ENCODE data around the gene AAMP. TPM values are rescaled to one million over a fixed set of nuclear protein-coding genes. Genes with fewer than 3 reads are reported as not detected.
A peak's percentile ranks its signal among the peaks of the same experiment; 100 is the strongest.
"Not testable (repeated sequence)": the region's sequence is repeated elsewhere in the genome, so short reads cannot be mapped to it uniquely, and the experiment has no call there.

The AAMP gene
- total and polyA plus RNA-seq, 2 donors (not counting 3 experiments of a cell fraction or from before 2014, with no cell fraction given): 69.3 to 84.4 TPM

DNA sequence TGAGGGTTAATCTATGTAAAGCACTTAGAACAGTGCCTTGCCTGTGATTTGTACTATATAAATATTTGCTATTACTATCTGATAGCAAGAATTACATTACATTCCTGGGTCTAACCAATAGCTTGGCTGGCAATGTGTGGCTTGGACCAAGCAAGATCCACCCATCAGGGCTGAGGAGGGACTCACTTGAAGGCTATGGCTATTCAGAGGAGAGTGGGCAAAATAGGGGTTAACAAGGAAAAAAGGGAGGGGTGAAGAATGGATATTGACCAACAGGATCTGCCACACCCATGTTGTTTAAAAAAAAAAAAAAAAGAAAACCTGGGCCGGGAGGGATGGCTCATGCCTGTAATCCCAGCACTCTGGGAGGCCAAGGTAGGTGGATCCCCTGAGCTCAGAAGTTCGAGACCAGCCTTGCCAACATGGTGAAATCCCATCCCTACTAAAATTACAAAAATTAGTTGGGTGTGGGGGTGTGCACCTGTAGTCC, 42.4 kb upstream of the AAMP start:
- Histone ChIP-seq H3K27me3 (ENCODE audit: control insufficient read depth in 2 of 2, insufficient read depth in 2 of 2, low read length in 2 of 2) (no peaks in the 10 kb centered on the region), H3K4me3 (replicated peaks in 1 of 3; ENCODE audit: insufficient read depth in 1 of 3, low read depth in 1 of 3, low read length in 3 of 3) (no peak overlapping the region), H3K9me3 (replicated peaks; ENCODE audit: control insufficient read depth, insufficient read depth, low read length) (no peaks in the 10 kb centered on the region), H3K36me3 (ENCODE audit: control insufficient read depth in 2 of 2, extremely low read depth in 1 of 2, insufficient read depth in 2 of 2, low read length in 2 of 2) (no peaks in the 10 kb centered on the region), H3K9me1 (replicated peaks; ENCODE audit: control insufficient read depth, extremely low read depth, insufficient read depth, low read length) (no peaks in the 10 kb centered on the region), H3K27ac (ENCODE audit: insufficient read depth, low read depth, low read length) (no peak overlapping the region), H3K4me1 (ENCODE audit: control insufficient read depth, extremely low read depth, insufficient read depth, low read length) (peaks cover 13% of the 10 kb centered on the region), H3K79me2 (ENCODE audit: control insufficient read depth, insufficient read depth, low read length) (no peaks in the 10 kb centered on the region), H3K9ac (replicated peaks; ENCODE audit: extremely low read depth, insufficient read depth, low read length) (no peak overlapping the region), H2AFZ (ENCODE audit: low read depth, low read length) (no peak overlapping the region), H3K4me2 (ENCODE audit: insufficient read depth, low read length) (no peak overlapping the region), H4K20me1 (replicated peaks; ENCODE audit: control insufficient read depth, extremely low read depth, insufficient read depth, low read length) (no peaks in the 10 kb centered on the region)
- ChIA-PET POLR2A (no interaction called here), CTCF (interaction anchor here (1.0 to 1.2 kb wide), 2 partner anchors 11 to 30 kb away, joined by 3 read pairs; no protein-coding TSS in a partner anchor)
- no peak for TF ChIP-seq POLR2A (IDR thresholded peaks at IDR 0.05; ENCODE audit: low read depth, low read length)
- TF ChIP-seq FOS (IDR thresholded peaks at IDR 0.05; ENCODE audit: borderline replicate concordance, insufficient read depth, low read length): no peak
- no peak for TF ChIP-seq MYC (IDR thresholded peaks at IDR 0.05; ENCODE audit: low read depth, low read length)
- TF ChIP-seq EZH2 (IDR thresholded peaks at IDR 0.05; ENCODE audit: borderline replicate concordance, low read depth, low read length, severe bottlenecking): no peak
- TF ChIP-seq, protein P1, sequence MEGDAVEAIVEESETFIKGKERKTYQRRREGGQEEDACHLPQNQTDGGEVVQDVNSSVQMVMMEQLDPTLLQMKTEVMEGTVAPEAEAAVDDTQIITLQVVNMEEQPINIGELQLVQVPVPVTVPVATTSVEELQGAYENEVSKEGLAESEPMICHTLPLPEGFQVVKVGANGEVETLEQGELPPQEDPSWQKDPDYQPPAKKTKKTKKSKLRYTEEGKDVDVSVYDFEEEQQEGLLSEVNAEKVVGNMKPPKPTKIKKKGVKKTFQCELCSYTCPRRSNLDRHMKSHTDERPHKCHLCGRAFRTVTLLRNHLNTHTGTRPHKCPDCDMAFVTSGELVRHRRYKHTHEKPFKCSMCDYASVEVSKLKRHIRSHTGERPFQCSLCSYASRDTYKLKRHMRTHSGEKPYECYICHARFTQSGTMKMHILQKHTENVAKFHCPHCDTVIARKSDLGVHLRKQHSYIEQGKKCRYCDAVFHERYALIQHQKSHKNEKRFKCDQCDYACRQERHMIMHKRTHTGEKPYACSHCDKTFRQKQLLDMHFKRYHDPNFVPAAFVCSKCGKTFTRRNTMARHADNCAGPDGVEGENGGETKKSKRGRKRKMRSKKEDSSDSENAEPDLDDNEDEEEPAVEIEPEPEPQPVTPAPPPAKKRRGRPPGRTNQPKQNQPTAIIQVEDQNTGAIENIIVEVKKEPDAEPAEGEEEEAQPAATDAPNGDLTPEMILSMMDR (IDR thresholded peaks at IDR 0.05; ENCODE audit: extremely low read depth in 1 of 2, insufficient read depth in 1 of 2, low read depth in 1 of 2, low read length in 2 of 2): no peak
- TF ChIP-seq JUN (IDR thresholded peaks at IDR 0.05; ENCODE audit: borderline replicate concordance, insufficient read depth, insufficient read length, low read depth): no peak
- no peak for TF ChIP-seq GATA2 (IDR thresholded peaks at IDR 0.05; ENCODE audit: insufficient read depth, insufficient read length, low read depth, low read length)
- no peak for TF ChIP-seq POLR2AphosphoS5 (IDR thresholded peaks at IDR 0.05; ENCODE audit: insufficient read depth, low read depth, low read length)
- TF ChIP-seq, protein P2, sequence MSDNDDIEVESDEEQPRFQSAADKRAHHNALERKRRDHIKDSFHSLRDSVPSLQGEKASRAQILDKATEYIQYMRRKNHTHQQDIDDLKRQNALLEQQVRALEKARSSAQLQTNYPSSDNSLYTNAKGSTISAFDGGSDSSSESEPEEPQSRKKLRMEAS (IDR thresholded peaks at IDR 0.05; ENCODE audit: insufficient read depth, insufficient read length): no peak
- FAIRE-seq: no peak
- intact Hi-C loops (cut with micrococcal nuclease) (no loop called here), dilution Hi-C loops (cut with MboI; ENCODE audit: extremely low pct_ligation_motif_present, low sequenced_read_pairs) (no loop called here)
- no TSS peak for BruUV-seq (replicated peaks)
- no peak for DNase-seq (ENCODE audit: low read depth, low spot score)

DNA sequence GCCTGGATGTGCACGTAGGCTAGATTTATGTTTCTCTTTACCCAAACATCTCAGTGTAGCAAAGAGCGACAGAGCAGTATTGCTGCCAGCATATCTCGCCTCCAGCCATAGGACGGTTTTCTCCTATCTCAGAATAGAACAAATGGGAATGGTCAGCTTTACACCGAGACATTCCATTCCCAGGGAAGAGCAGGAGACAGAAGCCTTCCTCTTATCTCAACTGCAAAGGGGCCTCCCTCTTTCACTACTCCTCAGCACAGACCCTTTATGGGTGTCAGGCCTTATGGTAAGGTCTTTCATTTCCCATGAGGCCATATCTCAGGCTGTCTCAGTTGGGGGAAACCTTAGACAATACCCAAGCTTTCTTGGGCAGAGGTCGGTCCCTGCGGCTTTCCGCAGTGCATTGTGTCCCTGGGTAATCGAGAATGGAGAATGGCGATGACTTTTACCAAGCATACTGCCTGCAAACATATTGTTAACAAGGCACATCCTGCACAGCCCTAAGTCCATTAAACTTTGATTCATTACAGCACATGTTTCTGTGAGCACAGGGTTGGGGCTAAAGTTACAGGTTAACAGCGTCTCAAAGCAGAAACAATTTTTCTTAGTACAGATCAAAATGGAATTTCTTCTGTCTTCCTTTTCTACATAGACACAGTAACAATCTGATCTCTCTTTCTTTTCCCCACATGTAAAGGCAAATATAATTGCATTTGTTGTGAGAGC, 41.8 kb upstream of the AAMP start:
- H3K4me3 ChIP-seq (replicated peaks in 1 of 3; ENCODE audit: insufficient read depth in 1 of 3, low read depth in 1 of 3, low read length in 3 of 3); H3K27me3 ChIP-seq (ENCODE audit: control insufficient read depth in 2 of 2, insufficient read depth in 2 of 2, low read length in 2 of 2); dilution Hi-C loops (cut with MboI; ENCODE audit: extremely low pct_ligation_motif_present, low sequenced_read_pairs); H3K27ac ChIP-seq (ENCODE audit: insufficient read depth, low read depth, low read length); H3K9me3 ChIP-seq (replicated peaks; ENCODE audit: control insufficient read depth, insufficient read depth, low read length); DNase-seq (ENCODE audit: low read depth, low spot score); H3K9ac ChIP-seq (replicated peaks; ENCODE audit: extremely low read depth, insufficient read depth, low read length); H3K79me2 ChIP-seq (ENCODE audit: control insufficient read depth, insufficient read depth, low read length); H3K9me1 ChIP-seq (replicated peaks; ENCODE audit: control insufficient read depth, extremely low read depth, insufficient read depth, low read length); POLR2A ChIA-PET; H3K36me3 ChIP-seq (ENCODE audit: control insufficient read depth in 2 of 2, extremely low read depth in 1 of 2, insufficient read depth in 2 of 2, low read length in 2 of 2); BruUV-seq (replicated peaks); H3K4me1 ChIP-seq (ENCODE audit: control insufficient read depth, extremely low read depth, insufficient read depth, low read length); H3K4me2 ChIP-seq (ENCODE audit: insufficient read depth, low read length); H4K20me1 ChIP-seq (replicated peaks; ENCODE audit: control insufficient read depth, extremely low read depth, insufficient read depth, low read length); intact Hi-C loops (cut with micrococcal nuclease); FAIRE-seq: not testable (repeated sequence)
- peak overlapping the region; percentile 65 for H2AFZ ChIP-seq (ENCODE audit: low read depth, low read length)
- CTCF ChIA-PET: interaction anchor here (1.0 to 1.2 kb wide), 2 partner anchors 10 to 31 kb away, joined by 3 read pairs; no protein-coding TSS in a partner anchor

Measured in endothelial cell of umbilical vein (primary cell).